NCI-H510A treated with DMSO at 0.1 percent for 48 hours (cell line): Measurements from ENCODE around the gene AP1M2.
"Not testable (repeated sequence)": the region's sequence is repeated elsewhere in the genome, so short reads cannot be mapped to it uniquely, and the experiment has no call there.

ENCODE experiments used
- DNase-seq: peaks from one replicate; lab custom pipeline; 2025; lab: John Stamatoyannopoulos, UW

AP1M2 gene

GRCh38 chr19:10538204-10538983, 48.7 kb downstream of the AP1M2 start:
- DNase-seq, result no peak

- no peak for DNase-seq
These were observed 49.4 kb downstream of the AP1M2 start for GRCh38 chr19:10537668-10538067.

DNA sequence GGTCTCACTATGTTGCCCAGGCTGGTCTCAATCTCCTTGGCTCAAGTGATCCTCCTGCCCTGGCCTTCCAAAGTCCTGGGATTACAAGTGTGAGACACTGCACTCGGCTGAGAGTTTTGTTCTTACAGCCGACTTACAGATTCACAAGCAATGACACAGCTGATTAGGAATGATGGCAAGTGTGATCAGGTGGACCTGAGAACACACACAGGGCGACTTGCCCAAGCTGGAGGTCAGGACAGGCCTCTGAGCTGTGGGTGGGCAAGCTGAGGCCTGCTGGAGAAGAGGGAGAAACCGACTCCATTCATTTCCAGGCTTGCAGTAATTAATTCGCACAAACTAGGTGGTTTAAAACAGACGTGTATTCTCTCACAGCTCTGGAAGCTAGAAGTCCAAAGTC, 51.5 kb downstream of the AP1M2 start:
- no peak for DNase-seq

- no peak for DNase-seq
These were observed 53.3 kb downstream of the AP1M2 start for GRCh38 chr19:10533646-10534386.

- DNase-seq, result no peak
These were observed 54.7 kb downstream of the AP1M2 start for GRCh38 chr19:10532457-10532856.

GRCh38 chr19:10526887-10527286, 60.2 kb downstream of the AP1M2 start:
- not testable (repeated sequence) for DNase-seq

DNA sequence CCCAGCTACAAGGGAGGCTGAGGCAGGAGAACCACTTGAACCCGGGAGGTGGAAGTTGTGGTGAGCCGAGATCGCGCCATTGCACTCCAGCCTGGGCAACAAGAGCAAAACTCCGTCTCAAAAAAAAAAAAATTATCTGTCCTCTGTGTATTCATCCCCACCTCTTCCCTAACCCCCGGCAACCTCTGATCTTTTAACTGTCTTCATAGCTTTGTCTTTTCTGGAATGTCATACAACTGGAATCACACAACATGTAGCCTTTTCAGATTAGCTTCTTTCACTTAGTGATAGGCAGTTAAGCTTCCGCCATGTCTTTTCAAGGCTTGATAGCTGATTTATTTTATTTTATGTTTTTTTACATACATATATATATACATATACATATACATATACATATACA, 61.5 kb downstream of the AP1M2 start:
- DNase-seq, result no peak

DNA sequence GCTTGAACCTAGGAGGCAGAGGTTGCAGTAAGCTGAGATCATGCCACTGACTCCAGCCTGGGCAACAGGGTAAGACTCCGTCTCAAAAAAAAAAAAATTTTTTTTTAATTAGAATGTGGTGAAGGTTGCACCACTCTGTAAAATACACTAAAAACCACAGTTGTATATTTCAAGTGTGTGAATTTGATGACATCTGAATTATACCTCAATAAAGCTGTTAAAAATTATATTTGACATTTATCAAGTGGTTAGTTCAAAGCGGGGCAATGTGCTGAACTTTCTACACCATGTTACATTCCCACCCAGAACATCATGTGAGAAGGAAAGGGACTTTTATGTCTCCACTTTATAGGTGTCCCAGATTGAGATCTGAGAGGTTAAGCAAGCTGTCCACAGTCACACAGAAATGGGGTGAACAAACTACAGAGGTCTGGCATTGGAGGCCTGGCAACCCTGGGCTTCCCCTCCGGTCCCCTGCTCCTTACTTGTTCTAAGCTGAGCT, 63.9 kb downstream of the AP1M2 start:
- DNase-seq, result no peak
